Heart left ventricle (tissue), 16 donors: ENCODE measurements around the gene CCDC86. TPM values are rescaled to one million over a fixed set of nuclear protein-coding genes. Genes with fewer than 3 reads are reported as not detected.

ENCODE experiments used
- ATAC-seq, 4 donors: fragments of 200-7000 bp; cut with Tn5 transposase; one replicate each; pipeline ENCODE4 v1.9.1; 2020 to 2022; ENCODE audit warnings: moderate library complexity in 4 of 4, mild to moderate bottlenecking in 3 of 4, moderate number of reproducible peaks in 1 of 4
- DNase-seq, 5 donors: peaks; one replicate each; pipeline ENCODE4 v3.0.0-alpha.2; 2020
- H3K27ac ChIP-seq, 12 donors: fragments of 200-600 bp; sonication (generic) in 4 of 12; one replicate each; pipeline versions ENCODE4 v1.5.0 to v1.8.0; 2016 to 2022; ENCODE audit warnings: mild to moderate bottlenecking in 2 of 12
- H3K27me3 ChIP-seq, 9 donors: fragments of 200-600 bp; sonication (generic) in 2 of 9; one replicate each; pipeline versions ENCODE4 v1.5.1 to v1.8.0; 2016 to 2022; ENCODE audit warnings: mild to moderate bottlenecking in 3 of 9
- H3K36me3 ChIP-seq, 9 donors: fragments of 200-600 bp; sonication (generic) in 2 of 9; one replicate each; pipeline versions ENCODE4 v1.5.0 to v1.8.0; 2018 to 2022; ENCODE audit warnings: mild to moderate bottlenecking in 2 of 9
- H3K4me1 ChIP-seq, 12 donors: fragments of 200-600 bp; sonication (generic) in 4 of 12; one replicate each; pipeline versions ENCODE4 v1.5.0 to v1.8.0; 2016 to 2022; ENCODE audit warnings: mild to moderate bottlenecking in 3 of 12
- H3K4me3 ChIP-seq, 12 donors: fragments of 200-600 bp; sonication (generic) in 4 of 12; one replicate each; pipeline versions ENCODE4 v1.5.0 to v1.8.0; 2017 to 2022; ENCODE audit warnings: mild to moderate bottlenecking in 9 of 12, moderate library complexity in 4 of 12
- H3K9me3 ChIP-seq, 12 donors: fragments of 200-600 bp; sonication (generic) in 4 of 12; one replicate each; pipeline versions ENCODE4 v1.5.0 to v1.8.0; 2016 to 2022; ENCODE audit warnings: mild to moderate bottlenecking in 1 of 12
- POLR2A ChIP-seq, 2 donors: fragments of 450-650 bp; IDR thresholded peaks; one replicate each; pipeline ENCODE4 v1.6.1; 2017; ENCODE audit warnings: antibody characterized with exemption in 2 of 2, mild to moderate bottlenecking in 2 of 2, moderate library complexity in 2 of 2
- WGBS, 4 donors: extraction: QIAGEN DNeasy Blood & Tissue Kit in 2 of 4; methylation state at CpG; one replicate each; pipeline versions ENCODE4 v1.1.5 to v1.1.7; 2013 to 2018; 5-methylcytosine and 5-hydroxymethylcytosine counted together
- intact Hi-C, 10 donors: fragments of 100-400 bp; cut with DNase I; formaldehyde crosslinking; loops; one replicate each; pipeline versions ENCODE4 v1.11.1 to v1.14.2; 2022
- polyA plus RNA-seq, 2 donors: library from polyadenylated mRNA; stranded (reverse); fragments of 200-250 nt; gene quantifications; one replicate each; pipeline ENCODE4 v1.2.3, GENCODE V29; 2013
- total RNA-seq, 9 donors: library from RNA; depleted of rRNA in 2 of 9; stranded (reverse); fragments of >200 nt in 2 of 9; fragmentation: NEBNext Ultra II Directional in 3 of 9; extraction: Animal tissue kit (Norgen Biotek cat#: 25700) in 3 of 9; gene quantifications; one replicate each; pipeline versions ENCODE4 v1.1.0 to v1.2.4, GENCODE V29; 2016 to 2023
- TF ChIP-seq, protein P1 (sequence below), 12 donors: fragments of 200-600 bp; sonication (generic) in 4 of 12; IDR thresholded peaks; one replicate each; pipeline versions ENCODE4 v1.5.0 to v1.8.0; 2018 to 2022; ENCODE audit warnings: antibody characterized with exemption in 12 of 12, mild to moderate bottlenecking in 5 of 12
- donor health status: ischemic (EF 13 %, LVEDD 7.1; RV severe dilation, severe dysfunction).
- donor health status: healthy with polysubstance abuse.
- donor health status: DM: no; HTN: yes; CAD: no.
- donor health status: DM: no; HTN: no; CAD: no.
- donor health status: ischemic (EF 25% LVEDD 6.9; RV normal size, moderate dysfunction).
- donor health status: ischemic (EF 25% LVEDD 5.7; RV mildly dilated, moderate dysfunction).
- donor health status: healthy.
- donor health status: DM: yes; HTN: yes; CAD: no.
- donor health status: ischemic (EF 35%, LVEDD 5.7; RV mildly dilated, moderate dysfunction).
- donor health status: nonischemic (EF 11% LVEDD 7.7; RV severe dilation, severe dysfunction).
- donor health status: DM: yes; HTN: yes; CAD: no.
- donor health status: PGD.
- donor health status: ischemic (EF 29% LVEDD 5.4; RV normal size, mild dysfunction).
- donor health status: nonischemic (EF 23%, LVEDD 6.1; RV moderate dilation, normal function).

Gene CCDC86
- total and polyA plus RNA-seq, 11 donors, result 6.0 to 33.3 (median 10.1) TPM

DNA sequence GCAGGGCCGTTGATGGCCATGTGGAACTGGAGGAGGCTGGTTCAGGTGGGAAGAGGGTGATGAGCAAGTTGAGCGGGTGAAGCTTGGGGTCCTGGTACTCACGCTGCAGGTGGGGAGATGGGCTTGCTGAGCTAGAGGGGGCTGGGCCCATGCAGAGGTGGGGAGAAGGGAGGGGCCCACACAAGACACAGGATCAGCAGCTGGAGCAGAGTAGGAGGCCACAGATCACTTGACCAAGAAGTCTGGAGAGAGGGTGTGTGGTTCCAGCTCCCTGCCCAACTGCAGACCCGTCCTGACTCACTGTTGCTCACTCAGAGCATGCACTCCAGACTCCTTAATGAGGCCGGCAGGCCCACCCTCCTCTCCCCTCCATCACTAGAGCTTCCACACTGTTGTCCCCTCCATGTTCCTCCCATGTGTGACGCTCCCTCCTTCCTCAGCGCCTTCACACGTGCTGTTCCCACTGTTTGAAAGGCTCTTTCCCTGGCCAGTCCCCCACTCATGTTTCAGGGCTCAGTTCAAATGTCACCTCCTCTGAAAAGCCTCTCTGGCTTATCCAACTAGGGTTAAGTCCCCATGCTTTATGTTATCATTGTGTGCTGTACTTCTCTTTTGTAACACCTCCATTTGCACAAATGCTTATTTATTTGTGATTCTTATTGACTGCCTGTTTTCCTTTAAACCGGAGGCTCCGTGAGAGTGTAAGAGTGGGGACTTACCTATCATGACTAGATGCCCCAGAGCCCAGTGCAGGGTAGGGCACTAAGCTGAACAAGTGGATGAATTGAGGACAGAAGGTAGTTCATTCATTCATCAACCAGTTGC lies 2.3 kb downstream of the CCDC86 start:
- intact Hi-C loops, result loop anchor here in 2 of 10 donors (5.0 kb wide), 1 partner anchor 33 kb away; no protein-coding TSS in a partner anchor
- 70 to 71% (median 70%) methylated on average over 9 to 10 of the region's 10 CpGs for WGBS, 4 donors
- peaks cover 0 to 27% (median 20%) of the 10 kb centered on the region in 9 donors for H3K36me3 ChIP-seq
- H3K4me3 ChIP-seq, result peak overlapping the region in 7 of 12 donors; percentile 73 to 94 (median 84)
- no peak overlapping the region for H3K27ac ChIP-seq
- ATAC-seq (no peak), DNase-seq (no peak)
- H3K9me3 ChIP-seq, result no peaks in the 10 kb centered on the region
- peaks cover 3 to 51% (median 32%) of the 10 kb centered on the region in 12 donors for H3K4me1 ChIP-seq
- TF ChIP-seq POLR2A (IDR thresholded peaks at IDR 0.05), result no peak
- TF ChIP-seq, protein P1, sequence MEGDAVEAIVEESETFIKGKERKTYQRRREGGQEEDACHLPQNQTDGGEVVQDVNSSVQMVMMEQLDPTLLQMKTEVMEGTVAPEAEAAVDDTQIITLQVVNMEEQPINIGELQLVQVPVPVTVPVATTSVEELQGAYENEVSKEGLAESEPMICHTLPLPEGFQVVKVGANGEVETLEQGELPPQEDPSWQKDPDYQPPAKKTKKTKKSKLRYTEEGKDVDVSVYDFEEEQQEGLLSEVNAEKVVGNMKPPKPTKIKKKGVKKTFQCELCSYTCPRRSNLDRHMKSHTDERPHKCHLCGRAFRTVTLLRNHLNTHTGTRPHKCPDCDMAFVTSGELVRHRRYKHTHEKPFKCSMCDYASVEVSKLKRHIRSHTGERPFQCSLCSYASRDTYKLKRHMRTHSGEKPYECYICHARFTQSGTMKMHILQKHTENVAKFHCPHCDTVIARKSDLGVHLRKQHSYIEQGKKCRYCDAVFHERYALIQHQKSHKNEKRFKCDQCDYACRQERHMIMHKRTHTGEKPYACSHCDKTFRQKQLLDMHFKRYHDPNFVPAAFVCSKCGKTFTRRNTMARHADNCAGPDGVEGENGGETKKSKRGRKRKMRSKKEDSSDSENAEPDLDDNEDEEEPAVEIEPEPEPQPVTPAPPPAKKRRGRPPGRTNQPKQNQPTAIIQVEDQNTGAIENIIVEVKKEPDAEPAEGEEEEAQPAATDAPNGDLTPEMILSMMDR (IDR thresholded peaks at IDR 0.05), result no peak
- H3K27me3 ChIP-seq, result no peaks in the 10 kb centered on the region

DNA sequence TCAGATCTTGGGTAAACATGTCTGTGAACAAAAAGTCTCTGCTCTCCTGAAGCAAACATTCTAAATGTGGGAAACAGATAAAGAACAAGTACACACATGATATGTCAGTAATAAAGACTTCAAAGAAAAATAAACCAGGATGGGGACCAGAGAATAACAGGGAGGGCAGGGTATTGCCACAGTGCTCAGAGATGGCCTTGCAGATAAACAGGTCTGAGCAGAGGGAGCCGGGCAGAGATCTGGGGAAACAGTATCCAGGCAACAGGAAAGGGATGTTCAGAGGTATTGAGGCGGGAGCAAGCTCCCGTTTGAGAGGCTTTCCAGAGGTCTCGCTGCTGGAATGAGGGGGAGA lies 2.9 kb downstream of the CCDC86 start:
- intact Hi-C loops, result loop anchor here in 2 of 10 donors (5.0 kb wide), 1 partner anchor 32 kb away; no protein-coding TSS in a partner anchor

GRCh38 chr11:60845338-60845737 lies 3.4 kb downstream of the CCDC86 start:
- H3K4me3 ChIP-seq, result no peak overlapping the region
- no peaks in the 10 kb centered on the region for H3K9me3 ChIP-seq
- no peaks in the 10 kb centered on the region for H3K27me3 ChIP-seq
- H3K36me3 ChIP-seq, result peaks cover 0 to 38% (median 29%) of the 10 kb centered on the region in 9 donors
- no peak for DNase-seq
- WGBS, 4 donors, result 84 to 90% (median 86%) methylated on average over 7 to 8 of the region's 8 CpGs
- intact Hi-C loops, result no loop called here
- no peak for TF ChIP-seq POLR2A (IDR thresholded peaks at IDR 0.05)
- TF ChIP-seq, protein P1 (IDR thresholded peaks at IDR 0.05), result no peak
- ATAC-seq, result no peak
- no peak overlapping the region for H3K27ac ChIP-seq
- peaks cover 3 to 41% (median 31%) of the 10 kb centered on the region in 12 donors for H3K4me1 ChIP-seq

More for the DNA sequence above, 2.9 kb downstream of the CCDC86 start:
- H3K27ac ChIP-seq, result no peak overlapping the region
- WGBS, 4 donors, result 39 to 44% (median 41%) methylated on average over 4 of the region's 4 CpGs
- no peaks in the 10 kb centered on the region for H3K27me3 ChIP-seq
- no peak for TF ChIP-seq POLR2A (IDR thresholded peaks at IDR 0.05)
- TF ChIP-seq, protein P1 (IDR thresholded peaks at IDR 0.05), result no peak
- DNase-seq (no peak), ATAC-seq (no peak)
- H3K9me3 ChIP-seq, result no peaks in the 10 kb centered on the region
- peaks cover 0 to 33% (median 24%) of the 10 kb centered on the region in 9 donors for H3K36me3 ChIP-seq
- H3K4me1 ChIP-seq, result peaks cover 3 to 46% (median 32%) of the 10 kb centered on the region in 12 donors
- no peak overlapping the region for H3K4me3 ChIP-seq

DNA sequence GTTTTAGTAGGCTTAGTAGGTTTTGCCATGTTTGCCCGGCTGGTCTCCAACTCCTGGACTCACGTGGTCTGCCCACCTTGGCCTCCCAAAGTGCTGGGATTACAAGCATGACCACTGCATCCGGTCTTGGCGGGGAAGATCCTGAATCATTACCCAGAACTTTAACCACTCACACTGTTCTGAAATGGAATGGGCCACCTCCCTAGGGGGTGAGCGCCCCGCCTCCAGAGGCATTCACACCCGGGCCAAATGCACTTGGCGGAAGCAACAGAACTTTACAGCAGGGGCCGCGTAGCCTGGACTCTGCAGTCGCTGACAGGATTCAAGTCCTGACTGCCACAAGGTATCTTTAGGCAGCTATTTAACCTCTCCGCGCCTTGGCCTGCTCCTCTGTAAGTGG lies 5.4 kb downstream of the CCDC86 start:
- peaks cover 0 to 29% (median 18%) of the 10 kb centered on the region in 12 donors for H3K4me1 ChIP-seq
- H3K4me3 ChIP-seq, result no peak overlapping the region
- peaks cover 0 to 57% (median 47%) of the 10 kb centered on the region in 9 donors for H3K36me3 ChIP-seq
- no peaks in the 10 kb centered on the region for H3K27me3 ChIP-seq
- no peaks in the 10 kb centered on the region for H3K9me3 ChIP-seq
- ATAC-seq (peak in 1 of 4 donors; percentile 7), DNase-seq (no peak)
- H3K27ac ChIP-seq, result no peak overlapping the region
- intact Hi-C loops, result no loop called here
- TF ChIP-seq POLR2A (IDR thresholded peaks at IDR 0.05), result no peak
- TF ChIP-seq, protein P1 (IDR thresholded peaks at IDR 0.05), result no peak
- 73 to 79% (median 74%) methylated on average over 13 of the region's 13 CpGs for WGBS, 4 donors
